NCI-H524 treated with DMSO at 0.1 percent for 48 hours (cell line): ENCODE measurements around the gene CEMIP.

ENCODE experiments used
- DNase-seq: peaks from one replicate; lab custom pipeline; 2025; lab: John Stamatoyannopoulos, UW

CEMIP gene

GRCh38 chr15:80852676-80853075 is 73.5 kb downstream of the CEMIP start:
- DNase-seq = no peak

DNA sequence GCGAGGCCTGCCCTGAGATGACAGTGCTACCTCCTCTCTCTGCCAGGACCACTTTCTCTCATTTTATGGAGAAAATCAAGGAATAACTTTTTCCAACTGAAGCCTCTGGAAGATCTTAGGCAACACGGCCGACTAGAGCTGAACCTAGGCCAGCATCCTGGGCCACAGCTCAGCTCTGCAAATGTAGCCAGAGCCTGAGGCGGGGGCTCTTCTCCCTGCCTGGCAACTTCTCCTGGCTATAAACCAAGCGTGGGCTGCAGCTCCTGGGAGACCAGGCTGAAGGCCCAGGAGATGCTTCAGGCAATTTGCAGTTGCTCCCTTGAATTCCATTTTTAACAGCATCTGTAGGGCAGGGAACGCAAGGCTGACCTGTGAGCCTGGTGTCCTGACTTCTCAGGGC is 74.9 kb downstream of the CEMIP start:
- no peak for DNase-seq

- DNase-seq = no peak
Observed at GRCh38 chr15:80855206-80855605, 76.0 kb downstream of the CEMIP start.

- no peak for DNase-seq
Observed at GRCh38 chr15:80856400-80856799, 77.2 kb downstream of the CEMIP start.

DNA sequence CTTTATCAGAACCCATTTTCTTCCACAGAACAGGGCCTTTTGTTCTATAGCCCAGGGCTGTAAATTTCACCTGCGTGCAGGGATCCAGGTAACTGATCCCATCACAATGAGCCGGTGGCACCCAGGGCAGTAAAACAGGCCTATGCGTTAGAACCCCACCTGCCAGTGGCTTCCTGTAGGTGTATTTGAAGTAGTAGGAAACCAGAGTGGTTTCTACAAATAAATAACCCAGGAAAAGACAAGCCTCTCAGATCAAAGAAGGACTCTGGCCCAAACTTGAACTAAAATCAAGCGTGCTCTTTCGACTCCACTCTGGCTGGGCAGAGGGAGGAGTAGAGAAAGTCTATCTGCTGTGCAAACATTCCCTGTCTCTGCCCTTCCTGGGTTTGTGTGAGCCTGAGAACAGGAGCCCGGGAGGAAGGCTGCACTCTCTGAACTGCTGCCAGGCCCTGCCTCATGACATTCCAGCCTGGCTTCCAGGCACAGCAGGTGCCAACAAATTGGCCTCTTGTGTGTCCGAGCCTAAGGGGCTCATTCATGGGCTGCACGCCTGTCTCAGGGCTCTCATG is 77.7 kb downstream of the CEMIP start:
- DNase-seq = no peak

- DNase-seq = no peak
Observed at GRCh38 chr15:80861731-80862170, 82.6 kb downstream of the CEMIP start.

DNA sequence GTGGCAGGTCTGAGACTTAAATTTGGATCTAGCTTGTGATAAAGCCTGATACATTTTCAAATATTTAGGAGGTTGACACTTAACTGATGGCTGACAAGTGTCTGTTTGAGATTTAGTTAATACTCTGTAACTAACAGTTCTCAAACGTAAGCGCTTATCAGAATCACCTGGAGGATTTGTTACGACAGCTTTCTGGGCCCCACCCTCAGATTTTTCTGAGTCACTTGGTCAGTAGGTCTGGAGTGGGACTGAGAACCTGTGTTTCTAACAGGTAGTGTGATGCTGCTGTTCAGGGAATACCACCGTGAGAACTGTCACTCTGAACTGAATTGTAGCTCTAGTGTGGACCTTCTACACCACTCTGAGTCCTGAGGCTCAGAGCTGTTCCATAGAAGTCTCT is 85.5 kb downstream of the CEMIP start:
- no peak for DNase-seq

- DNase-seq = no peak
Observed at GRCh38 chr15:80866936-80867335, 87.8 kb downstream of the CEMIP start.

- DNase-seq = no peak
Observed at GRCh38 chr15:80870366-80870765, 91.2 kb downstream of the CEMIP start.

DNA sequence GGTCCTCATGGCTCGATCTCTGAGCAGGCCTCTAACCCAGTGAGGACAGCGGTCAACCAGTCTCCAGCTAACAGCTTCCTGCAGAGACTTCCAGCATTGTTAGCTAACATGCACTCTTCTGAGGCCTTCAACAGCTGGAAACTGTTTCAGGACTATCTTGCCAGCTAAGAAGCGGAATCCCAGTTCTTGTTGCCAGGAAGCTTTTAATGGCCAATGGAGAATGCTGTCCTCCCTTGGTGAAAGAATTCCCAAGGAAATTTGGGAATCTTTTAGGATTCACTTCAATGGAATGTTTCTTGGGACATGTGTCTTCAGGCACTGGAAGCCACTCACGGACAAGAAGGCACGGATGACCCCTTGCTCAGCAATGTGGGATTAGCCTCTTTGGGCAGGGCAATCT is 91.7 kb downstream of the CEMIP start:
- DNase-seq = no peak

DNA sequence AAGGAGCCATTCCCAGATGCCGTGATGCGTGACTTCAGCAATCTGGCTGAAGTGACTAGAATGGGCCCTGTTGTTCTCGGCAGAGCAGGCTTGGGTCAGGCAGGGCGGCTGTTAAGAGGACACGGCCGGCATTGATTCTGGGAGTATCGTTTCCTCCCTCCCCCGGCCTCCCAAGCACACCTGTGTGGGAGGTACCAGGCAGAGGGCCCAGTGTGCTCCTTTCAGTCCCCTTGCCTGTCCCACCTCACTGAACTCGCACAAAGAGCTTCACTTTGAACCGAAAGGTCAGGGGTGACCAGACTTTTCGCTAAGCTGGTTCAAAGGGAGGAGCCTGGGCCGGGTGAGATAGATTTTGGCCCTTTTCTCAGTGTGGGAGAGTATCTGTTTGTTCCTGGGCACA is 92.7 kb downstream of the CEMIP start:
- DNase-seq = no peak

DNA sequence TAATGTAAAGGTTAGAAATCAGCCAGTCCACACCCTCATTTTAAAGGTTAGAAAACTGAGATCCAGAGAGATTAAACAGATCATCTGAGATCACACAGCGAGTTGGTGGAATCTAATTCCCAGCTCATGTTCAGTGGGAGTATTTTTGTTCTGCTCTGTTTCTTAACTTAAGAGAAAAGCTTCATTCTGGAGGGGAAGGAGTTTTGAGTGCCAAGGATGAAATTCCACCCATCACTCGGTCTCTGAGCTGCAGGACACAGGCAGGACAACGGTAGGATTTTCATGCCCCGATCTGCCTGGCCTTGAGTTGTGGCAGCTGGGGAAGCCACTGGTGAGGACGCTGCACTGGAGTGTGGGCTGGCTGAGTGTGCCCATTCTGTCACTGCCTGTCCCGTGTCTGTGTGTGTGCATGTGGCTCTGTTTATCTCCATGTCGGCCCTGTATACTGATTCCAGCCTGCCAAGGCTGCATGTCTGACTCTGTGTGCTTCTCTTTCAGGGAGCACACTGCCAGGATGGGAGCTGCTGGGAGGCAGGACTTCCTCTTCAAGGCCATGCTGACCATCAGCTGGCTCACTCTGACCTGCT is 94.3 kb downstream of the CEMIP start:
- no peak for DNase-seq

DNA sequence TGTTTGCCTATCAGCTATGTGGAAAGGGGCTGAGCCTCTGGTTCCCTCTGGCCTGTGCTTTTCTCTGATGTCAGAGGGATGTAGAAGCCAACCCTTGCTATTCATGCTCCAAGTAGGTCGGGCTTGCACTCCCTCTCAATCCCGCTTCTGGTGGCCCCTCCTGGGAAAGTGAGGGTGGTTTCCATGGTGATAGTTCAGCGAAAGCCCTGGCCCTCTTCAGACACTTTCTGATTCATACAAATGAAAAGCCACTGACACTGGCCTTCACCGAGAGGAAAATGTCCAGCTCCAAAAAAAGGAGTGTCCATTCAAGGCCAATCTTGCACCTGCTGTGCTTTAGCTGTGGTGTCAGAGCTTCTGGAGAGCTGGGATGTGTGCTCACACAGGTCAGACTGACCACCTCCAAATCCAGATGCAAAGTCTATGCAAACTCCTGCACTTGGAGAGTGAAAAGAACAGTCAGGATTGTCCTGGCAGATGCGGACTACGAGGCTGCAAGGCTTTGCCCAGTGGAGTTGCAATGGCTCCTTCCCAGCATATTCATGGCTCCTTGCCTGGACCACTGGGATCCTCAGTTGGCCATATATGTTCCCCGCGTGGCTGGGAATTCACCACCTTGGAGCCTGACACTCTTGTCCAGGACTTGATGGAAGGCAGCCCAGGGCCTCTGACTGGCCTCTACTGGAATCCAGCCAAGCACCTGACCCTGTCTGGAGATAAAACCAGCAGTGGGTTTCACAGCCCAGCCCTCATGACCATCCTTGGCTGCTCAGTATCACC is 96.6 kb downstream of the CEMIP start:
- no peak for DNase-seq

GRCh38 chr15:80876348-80876674 is 97.1 kb downstream of the CEMIP start:
- no peak for DNase-seq

DNA sequence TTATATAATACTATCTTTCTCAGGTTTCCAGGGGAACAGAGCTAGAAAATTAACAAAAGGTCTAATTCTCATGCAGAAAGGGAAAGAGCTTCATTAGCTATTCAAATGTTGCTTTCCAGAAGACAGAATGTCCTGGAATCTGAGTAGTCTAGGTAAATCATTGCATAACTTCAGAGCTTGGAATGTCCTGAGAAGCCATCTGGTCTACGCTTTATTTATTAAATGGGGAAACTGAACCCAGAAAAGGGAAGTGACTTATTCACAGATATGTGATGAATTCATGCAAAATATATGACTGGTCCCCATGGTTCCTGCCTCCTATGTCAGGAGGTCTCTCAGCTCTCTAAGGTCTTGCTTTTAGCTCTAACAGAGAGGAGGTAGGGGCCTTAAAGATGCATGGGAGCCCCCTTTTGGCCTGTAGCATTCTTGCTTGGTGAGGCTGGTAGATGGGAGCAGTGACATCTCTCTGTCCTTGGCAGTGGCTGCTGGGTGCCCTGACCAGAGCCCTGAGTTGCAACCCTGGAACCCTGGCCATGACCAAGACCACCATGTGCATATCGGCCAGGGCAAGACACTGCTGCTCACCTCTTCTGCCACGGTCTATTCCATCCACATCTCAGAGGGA is 99.2 kb downstream of the CEMIP start:
- DNase-seq = no peak

GRCh38 chr15:80878867-80879250 is 99.7 kb downstream of the CEMIP start:
- DNase-seq = no peak

DNA sequence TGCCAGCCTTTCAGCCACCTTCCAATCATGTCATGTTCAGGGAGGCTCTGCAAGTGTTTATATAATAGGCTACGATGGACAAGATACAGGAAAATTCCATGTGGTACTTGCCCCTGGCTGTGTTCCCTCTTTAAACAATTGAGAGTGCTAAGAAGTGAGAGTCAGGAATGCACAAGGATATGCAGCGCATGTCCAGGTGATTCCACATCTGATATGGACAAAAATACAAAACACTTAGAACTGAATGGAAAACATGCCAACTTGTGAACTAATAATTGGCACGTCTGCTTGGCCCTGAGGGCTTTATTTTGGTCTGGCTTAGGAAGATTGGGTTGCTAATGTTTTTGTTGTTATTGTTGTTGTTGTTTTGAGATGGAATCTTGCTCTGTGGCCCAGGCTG is 100.9 kb downstream of the CEMIP start:
- no peak for DNase-seq

DNA sequence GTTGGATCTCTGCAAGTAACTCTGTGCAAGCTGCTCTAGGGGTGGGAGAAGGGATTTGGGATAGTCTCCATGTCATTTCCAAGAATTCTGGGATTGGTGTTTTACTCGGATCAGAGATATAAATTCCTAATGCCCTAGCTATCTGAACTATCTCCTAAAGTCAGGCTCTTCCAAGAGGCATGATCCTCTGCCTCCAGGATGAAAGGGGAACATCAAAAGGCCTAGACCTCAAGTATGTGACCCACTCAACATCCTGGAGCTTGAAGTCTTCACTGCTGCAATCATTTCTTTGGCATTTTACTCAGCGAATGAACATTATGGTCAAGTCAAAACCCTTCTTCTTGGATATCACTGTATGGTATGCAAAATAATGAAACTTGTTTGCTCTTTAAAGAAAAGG is 104.5 kb downstream of the CEMIP start:
- no peak for DNase-seq

DNA sequence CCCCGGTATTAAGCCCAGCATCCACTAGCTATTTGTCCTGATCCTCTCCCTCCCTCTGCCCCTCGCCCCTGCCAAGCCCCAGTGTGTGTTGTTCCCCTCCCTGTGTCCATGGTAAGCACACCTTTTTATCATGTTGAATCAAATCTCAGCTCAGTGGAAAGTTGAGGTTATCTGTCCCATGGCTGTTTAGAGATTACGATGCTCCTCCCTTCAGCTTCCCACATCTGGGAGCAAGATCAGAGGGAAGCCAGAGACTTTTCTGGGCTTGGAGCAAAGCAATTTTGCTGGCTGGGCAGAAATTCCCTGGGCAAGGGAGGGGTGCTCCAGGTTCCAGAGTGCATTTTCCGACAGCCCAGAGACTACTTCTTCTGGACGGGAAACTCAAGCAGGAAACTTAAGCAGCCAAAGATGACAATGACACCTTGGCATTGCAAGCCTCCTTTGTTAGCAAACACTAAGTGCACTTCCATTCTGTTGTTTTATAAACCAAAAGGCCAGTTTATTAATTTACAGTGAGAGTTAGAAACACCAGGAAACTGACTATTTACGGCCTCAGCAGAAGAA is 105.9 kb downstream of the CEMIP start:
- DNase-seq = no peak

DNA sequence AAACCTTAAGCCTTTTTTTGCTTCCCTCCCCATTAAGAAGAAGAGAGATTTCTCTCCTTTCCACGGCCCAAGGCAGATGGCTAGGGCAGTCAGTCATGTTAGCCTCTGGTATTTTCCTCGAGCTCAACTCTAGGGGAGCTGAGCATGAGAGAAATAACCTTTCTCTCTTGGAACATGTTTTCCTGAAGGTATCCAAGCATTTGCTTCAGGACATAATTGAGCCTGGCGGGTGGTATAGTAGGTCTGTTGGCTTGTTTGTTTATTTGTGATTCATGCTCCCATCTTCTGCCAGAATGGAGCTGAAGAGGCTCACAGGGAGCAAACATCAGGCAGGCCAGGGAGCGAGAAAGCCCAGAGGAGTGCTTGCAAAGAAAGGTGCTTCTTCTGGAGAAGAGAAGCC is 108.0 kb downstream of the CEMIP start:
- no peak for DNase-seq

DNA sequence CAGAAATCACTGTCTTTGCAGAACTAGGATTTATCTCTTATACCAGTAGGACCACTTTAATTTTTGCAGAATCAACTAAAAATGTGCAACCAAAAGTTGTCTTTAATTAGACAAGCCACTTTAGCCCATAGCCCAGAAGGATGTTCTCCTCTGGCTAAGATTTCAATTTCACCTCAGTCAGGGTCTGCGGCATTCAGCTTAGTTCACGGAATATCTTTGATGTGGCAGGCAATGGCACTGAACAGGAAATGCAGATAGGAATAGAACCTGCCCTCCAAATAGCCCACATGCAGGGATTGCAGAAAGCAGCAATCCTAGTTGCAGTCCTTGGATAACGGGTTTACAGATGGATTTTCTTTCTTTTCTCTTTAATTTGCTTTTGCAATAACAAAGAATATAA is 109.7 kb downstream of the CEMIP start:
- DNase-seq = no peak

GRCh38 chr15:80890341-80891005 is 111.3 kb downstream of the CEMIP start:
- no peak for DNase-seq
